Naive thymus-derived CD4-positive, alpha-beta T cell (primary cell): Measurements from ENCODE around the gene POM121L2. TPM values are rescaled to one million over a fixed set of nuclear protein-coding genes. Genes with fewer than 3 reads are reported as not detected.
"Not testable (repeated sequence)": the region's sequence is repeated elsewhere in the genome, so short reads cannot be mapped to it uniquely, and the experiment has no call there.

ENCODE experiments used
- ATAC-seq: fragments of 150-1000 bp; cut with Tn5 transposase; 2 replicates; pipeline ENCODE4 v1.10.0; 2021; ENCODE audit warnings: mild to moderate bottlenecking, moderate library complexity
- CTCF ChIA-PET: fragments of 350-600 bp; sonication (Branson Sonifier 250); formaldehyde crosslinking; loops from one replicate; lab custom pipeline; 2021; ENCODE audit warnings: antibody characterized with exemption; lab: Charles Lee
- POLR2A ChIA-PET: fragments of 350-600 bp; sonication (Branson Sonifier 250); formaldehyde crosslinking; loops from one replicate; lab custom pipeline; 2021; ENCODE audit warnings: antibody characterized with exemption, inconsistent platforms; lab: Charles Lee
- DNase-seq, 9 donors: peaks; one replicate each; pipeline versions ENCODE4 v3.0.0 to v3.0.0-alpha.2; 2020 to 2022; ENCODE audit warnings: mixed read lengths in 1 of 9
- H3K27ac ChIP-seq: one replicate; pipeline ENCODE4 v1.7.0; 2013; ENCODE audit warnings: mild to moderate bottlenecking, low read depth, low read length, moderate library complexity
- H3K27me3 ChIP-seq, 2 donors: one replicate each; pipeline ENCODE4 v1.7.0; 2013; ENCODE audit warnings: low read length in 2 of 2, mild to moderate bottlenecking in 2 of 2, moderate library complexity in 2 of 2; ENCODE audit not compliant: control insufficient read depth in 2 of 2, insufficient read depth in 2 of 2
- H3K36me3 ChIP-seq, 3 experiments: 1 replicate in 2 of 3; 2 replicates in 1 of 3; pipeline ENCODE4 v1.7.0; 2013; ENCODE audit warnings: low read length in 3 of 3, mild to moderate bottlenecking in 3 of 3, moderate library complexity in 1 of 3; ENCODE audit not compliant: insufficient read depth in 3 of 3, control insufficient read depth in 2 of 3
- H3K4me1 ChIP-seq, 2 donors: one replicate each; pipeline ENCODE4 v1.7.0; 2013; ENCODE audit warnings: low read length in 2 of 2, mild to moderate bottlenecking in 2 of 2, moderate library complexity in 1 of 2; ENCODE audit not compliant: control insufficient read depth in 2 of 2, insufficient read depth in 2 of 2
- H3K4me3 ChIP-seq: 2 replicates; pipeline ENCODE4 v1.7.0; 2013; ENCODE audit warnings: mild to moderate bottlenecking, low read length
- H3K9me3 ChIP-seq, 3 experiments: 1 replicate in 2 of 3; 2 replicates in 1 of 3; pipeline ENCODE4 v1.7.0; 2013; ENCODE audit warnings: low read length in 3 of 3; ENCODE audit not compliant: control insufficient read depth in 2 of 3
- H3K27ac Mint-ChIP-seq, 9 donors: one replicate each; pipeline ENCODE4 v1.8.0; 2020 to 2022; ENCODE audit warnings: mixed read lengths in 9 of 9, mild to moderate bottlenecking in 8 of 9, moderate library complexity in 5 of 9, inconsistent platforms in 2 of 9
- H3K27me3 Mint-ChIP-seq, 5 donors: one replicate each; pipeline ENCODE4 v1.8.0; 2021 to 2022; ENCODE audit warnings: mixed read lengths in 5 of 5, mild to moderate bottlenecking in 1 of 5
- H3K36me3 Mint-ChIP-seq, 5 donors: one replicate each; pipeline ENCODE4 v1.8.0; 2020 to 2022; ENCODE audit warnings: mixed read lengths in 5 of 5, mild to moderate bottlenecking in 3 of 5, inconsistent platforms in 1 of 5
- H3K4me1 Mint-ChIP-seq, 7 donors: one replicate each; pipeline ENCODE4 v1.8.0; 2020 to 2022; ENCODE audit warnings: mixed read lengths in 7 of 7, mild to moderate bottlenecking in 3 of 7, inconsistent platforms in 1 of 7
- H3K4me3 Mint-ChIP-seq, 10 donors: one replicate each; pipeline ENCODE4 v1.8.0; 2020 to 2022; ENCODE audit warnings: mild to moderate bottlenecking in 10 of 10, mixed read lengths in 10 of 10, moderate library complexity in 6 of 10, inconsistent platforms in 2 of 10
- H3K9me3 Mint-ChIP-seq, 11 donors: one replicate each; pipeline ENCODE4 v1.8.0; 2020 to 2022; ENCODE audit warnings: mixed read lengths in 11 of 11, mild to moderate bottlenecking in 4 of 11, inconsistent platforms in 1 of 11, moderate library complexity in 1 of 11
- intact Hi-C, 2 donors: fragments of 100-400 bp; cut with micrococcal nuclease; formaldehyde crosslinking; loops; one replicate each; pipeline ENCODE4 v1.15.1; 2023
- polyA plus RNA-seq, 2 donors: library from polyadenylated mRNA; unstranded; fragments of 300-500 nt; fragmentation: Illumina TruSeq; gene quantifications; one replicate each; pipeline ENCODE4 v1.2.3, GENCODE V29; 2021
- total RNA-seq, 6 experiments: library from RNA in 5 of 6; stranded (reverse) in 5 of 6; gene quantifications; 1 replicate in 5 of 6; 2 replicates in 1 of 6; pipeline ENCODE4 v1.2.3 and lab custom pipeline; 2021 to 2026

Gene POM121L2
- total and polyA plus RNA-seq, 7 experiments from 2014 or later, result not detected

DNA sequence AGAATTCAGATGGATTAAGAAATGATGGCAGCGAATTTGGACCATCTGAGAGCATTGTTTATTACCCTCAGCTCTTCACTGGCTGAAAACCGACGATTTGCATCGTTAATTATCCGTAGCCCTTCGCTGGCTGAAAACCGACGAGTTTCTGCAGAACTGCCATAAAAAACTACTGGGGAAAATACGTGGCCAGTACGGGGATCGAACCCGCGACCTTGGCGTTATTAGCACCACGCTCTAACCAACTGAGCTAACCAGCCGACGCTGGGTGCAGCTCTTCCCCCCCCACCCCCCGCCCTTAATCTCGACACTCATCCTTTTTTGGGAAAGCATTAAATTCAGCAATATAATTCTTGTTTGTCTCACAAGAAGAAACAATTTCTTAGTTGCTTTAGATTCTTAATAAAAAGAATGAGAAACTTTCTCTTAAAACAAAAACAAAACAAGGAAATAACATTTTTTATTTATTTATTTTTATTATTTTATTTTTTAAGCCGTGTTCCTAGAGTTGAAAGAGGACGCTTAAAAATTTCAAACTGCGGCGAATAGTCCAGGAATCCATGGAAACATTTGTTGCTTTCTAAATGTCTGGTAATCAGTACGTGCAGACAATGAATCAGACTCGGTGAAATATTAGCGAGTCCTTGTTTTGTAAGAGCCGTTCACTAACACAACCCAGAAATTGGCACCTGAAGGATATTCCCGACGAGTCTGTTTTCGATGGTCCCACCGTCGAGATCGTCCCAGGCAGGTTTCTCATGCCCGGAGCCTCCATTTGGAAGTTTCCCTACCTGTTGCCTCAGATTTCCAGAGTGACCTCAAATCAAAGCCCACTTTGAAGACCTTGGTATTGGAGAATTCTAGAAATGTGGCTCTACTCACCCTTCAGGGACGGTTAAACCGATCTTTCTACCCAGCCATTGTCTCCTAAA lies 36.8 kb downstream of the POM121L2 start:
- POLR2A ChIA-PET, result no interaction called here
- Mint-ChIP-seq H3K4me3 (no peak overlapping the region), H3K4me1 (peaks cover 0 to 7% (median 4%) of the 10 kb centered on the region in 7 donors), H3K27me3 (peaks cover 53 to 82% (median 74%) of the 10 kb centered on the region in 5 donors), H3K27ac (no peak overlapping the region), H3K9me3 (peaks cover 0 to 69% (median 20%) of the 10 kb centered on the region in 11 donors), H3K36me3 (peaks cover 0 to 18% (median 5%) of the 10 kb centered on the region in 5 donors)
- H3K27me3 ChIP-seq, result peaks cover 17 to 34% of the 10 kb centered on the region in 2 donors
- DNase-seq (no peak), ATAC-seq (no peak)
- H3K4me1 ChIP-seq, result no peaks in the 10 kb centered on the region
- CTCF ChIA-PET, result interaction anchor here (1.2 kb wide), 1 partner anchor 29 kb away, joined by 12 read pairs; no protein-coding TSS in a partner anchor
- H3K27ac ChIP-seq, result no peak overlapping the region
- intact Hi-C loops, result no loop called here
- no peak overlapping the region for H3K4me3 ChIP-seq
- no peaks in the 10 kb centered on the region for H3K36me3 ChIP-seq
- H3K9me3 ChIP-seq, result peaks cover 0 to 11% (median 0%) of the 10 kb centered on the region in 3 experiments

DNA sequence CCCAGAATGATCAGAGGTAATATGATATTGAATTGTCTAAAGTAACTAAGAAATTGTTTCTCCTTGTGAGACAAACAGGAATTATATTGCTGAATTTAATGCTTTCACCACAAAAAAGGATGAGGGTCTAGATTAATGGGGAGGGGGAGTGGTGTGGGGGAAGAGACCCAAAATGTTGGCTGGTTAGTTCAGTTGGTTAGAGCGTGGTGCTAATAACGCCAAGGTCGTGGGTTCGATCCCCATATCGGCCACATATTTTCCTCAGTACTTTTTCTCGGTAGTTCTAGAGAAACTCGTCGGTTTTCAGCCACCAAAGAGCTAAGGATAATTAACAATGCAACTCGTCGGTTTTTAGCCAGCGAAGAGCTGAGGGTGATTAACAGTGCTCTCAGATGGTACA lies 38.3 kb downstream of the POM121L2 start:
- DNase-seq, result no peak
- Mint-ChIP-seq H3K27ac (no peak overlapping the region), H3K4me3 (no peak overlapping the region), H3K27me3 (peaks cover 54 to 81% (median 73%) of the 10 kb centered on the region in 5 donors), H3K9me3 (peaks cover 0 to 60% (median 18%) of the 10 kb centered on the region in 11 donors), H3K36me3 (peaks cover 0 to 11% (median 5%) of the 10 kb centered on the region in 5 donors), H3K4me1 (no peaks in the 10 kb centered on the region)
- Histone ChIP-seq H3K36me3 (no peaks in the 10 kb centered on the region), H3K9me3 (no peaks in the 10 kb centered on the region), H3K4me1 (no peaks in the 10 kb centered on the region), H3K27me3 (peaks cover 6 to 37% of the 10 kb centered on the region in 2 donors), H3K4me3 (no peak overlapping the region), H3K27ac (no peak overlapping the region)
- ChIA-PET POLR2A (no interaction called here), CTCF (interaction anchor here (1.2 kb wide), 1 partner anchor 30 kb away, joined by 12 read pairs; no protein-coding TSS in a partner anchor)
- no peak for ATAC-seq
- intact Hi-C loops, result no loop called here

GRCh38 chr6:27268803-27269202 lies 43.3 kb downstream of the POM121L2 start:
- intact Hi-C loops, result no loop called here
- H3K27ac ChIP-seq, result no peak overlapping the region
- Mint-ChIP-seq H3K4me1 (peaks cover 0 to 3% (median 0%) of the 10 kb centered on the region in 7 donors), H3K27ac (no peak overlapping the region), H3K4me3 (no peak overlapping the region), H3K36me3 (peaks cover 0 to 4% (median 0%) of the 10 kb centered on the region in 5 donors), H3K27me3 (peaks cover 46 to 85% (median 70%) of the 10 kb centered on the region in 5 donors), H3K9me3 (peaks cover 0 to 28% (median 1%) of the 10 kb centered on the region in 11 donors)
- CTCF ChIA-PET, result no interaction called here
- POLR2A ChIA-PET, result no interaction called here
- ATAC-seq (no peak), DNase-seq (no peak)
- H3K9me3 ChIP-seq, result no peaks in the 10 kb centered on the region
- peaks cover 0 to 33% of the 10 kb centered on the region in 2 donors for H3K27me3 ChIP-seq
- H3K36me3 ChIP-seq, result no peaks in the 10 kb centered on the region
- H3K4me1 ChIP-seq, result no peaks in the 10 kb centered on the region
- no peak overlapping the region for H3K4me3 ChIP-seq

- Histone ChIP-seq H3K4me3 (no peak overlapping the region), H3K36me3 (no peaks in the 10 kb centered on the region), H3K9me3 (no peaks in the 10 kb centered on the region), H3K27ac (no peak overlapping the region), H3K4me1 (no peaks in the 10 kb centered on the region), H3K27me3 (peaks cover 0 to 33% of the 10 kb centered on the region in 2 donors)
- no peak overlapping the region for H3K4me3 Mint-ChIP-seq
- ChIA-PET POLR2A (no interaction called here), CTCF (no interaction called here)
- intact Hi-C loops, result no loop called here
- ATAC-seq, result no peak
- H3K27me3 Mint-ChIP-seq, result peaks cover 44 to 85% (median 70%) of the 10 kb centered on the region in 5 donors
- no peak overlapping the region for H3K27ac Mint-ChIP-seq
- no peak for DNase-seq
- peaks cover 0 to 3% (median 0%) of the 10 kb centered on the region in 7 donors for H3K4me1 Mint-ChIP-seq
- H3K9me3 Mint-ChIP-seq, result peaks cover 0 to 19% (median 1%) of the 10 kb centered on the region in 11 donors
- H3K36me3 Mint-ChIP-seq, result peaks cover 0 to 4% (median 0%) of the 10 kb centered on the region in 5 donors
Observed at GRCh38 chr6:27267857-27268434, 44.1 kb downstream of the POM121L2 start.

DNA sequence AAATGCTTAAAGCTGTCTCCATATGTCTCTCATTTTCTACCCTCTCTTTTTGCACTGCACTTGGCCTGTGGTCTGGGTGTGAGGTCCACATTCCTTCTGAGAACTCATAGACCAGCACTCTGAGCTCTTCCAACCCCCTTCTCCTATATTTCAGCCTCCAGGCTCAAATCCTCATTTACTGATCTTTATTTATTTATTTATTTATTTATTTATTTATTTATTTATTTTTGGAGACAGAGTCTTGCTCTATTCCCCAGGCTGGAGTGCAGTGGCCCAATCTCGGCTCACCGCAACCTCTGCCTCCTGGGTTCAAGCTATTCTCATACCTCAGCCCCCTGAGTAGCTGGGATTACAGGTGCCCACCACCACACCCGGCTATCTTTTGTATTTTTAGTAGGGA lies 45.1 kb downstream of the POM121L2 start:
- Mint-ChIP-seq H3K9me3 (peaks cover 0 to 18% (median 1%) of the 10 kb centered on the region in 11 donors), H3K27me3 (peaks cover 43 to 87% (median 70%) of the 10 kb centered on the region in 5 donors)

DNA sequence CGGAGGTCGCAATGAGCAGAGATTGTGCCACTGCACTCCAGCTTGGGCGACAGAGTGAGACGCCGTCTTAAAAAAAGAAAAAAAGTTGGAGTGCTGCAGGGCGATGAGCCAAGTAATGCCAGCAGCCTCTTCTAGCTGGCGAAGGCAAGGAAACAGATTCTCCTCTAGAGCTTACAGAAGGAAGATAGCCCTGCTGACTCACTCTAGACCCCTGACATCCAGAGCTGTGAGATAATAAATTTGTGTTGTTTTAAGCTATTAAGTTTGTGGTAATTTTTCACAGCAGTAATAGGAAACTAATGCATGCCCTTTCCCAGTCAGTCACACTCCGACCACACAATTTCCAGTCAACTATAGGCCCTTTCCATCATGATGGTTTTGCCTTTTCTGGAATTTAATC lies 48.2 kb downstream of the POM121L2 start:
- Histone ChIP-seq H3K4me1 (no peaks in the 10 kb centered on the region), H3K4me3 (no peak overlapping the region), H3K27me3 (peaks cover 0 to 37% of the 10 kb centered on the region in 2 donors), H3K36me3 (no peaks in the 10 kb centered on the region), H3K9me3 (no peaks in the 10 kb centered on the region), H3K27ac (no peak overlapping the region)
- Mint-ChIP-seq H3K27me3 (peaks cover 53 to 88% (median 76%) of the 10 kb centered on the region in 5 donors), H3K36me3 (peaks cover 0 to 6% (median 2%) of the 10 kb centered on the region in 5 donors), H3K4me3 (no peak overlapping the region), H3K9me3 (peaks cover 0 to 32% (median 6%) of the 10 kb centered on the region in 11 donors), H3K27ac (no peak overlapping the region), H3K4me1 (peaks cover 0 to 7% (median 0%) of the 10 kb centered on the region in 7 donors)
- no peak for ATAC-seq
- intact Hi-C loops, result no loop called here
- ChIA-PET CTCF (no interaction called here), POLR2A (no interaction called here)
- DNase-seq, result no peak

More for the DNA sequence above, 45.1 kb downstream of the POM121L2 start:
- ATAC-seq, H3K4me3 Mint-ChIP-seq, H3K27ac ChIP-seq, intact Hi-C loops, CTCF ChIA-PET, H3K36me3 ChIP-seq, H3K27ac Mint-ChIP-seq, DNase-seq, H3K4me1 ChIP-seq, POLR2A ChIA-PET, H3K36me3 Mint-ChIP-seq, H3K9me3 ChIP-seq, H3K4me3 ChIP-seq, H3K4me1 Mint-ChIP-seq: not testable (repeated sequence)
- peaks cover 0 to 33% of the 10 kb centered on the region in 2 donors for H3K27me3 ChIP-seq
